Activated CD8-positive, alpha-beta T cell treated with anti-CD3 and anti-CD28 coated beads for 36 hours (primary cell): ENCODE data around the gene SMIM23. TPM values are rescaled to one million over a fixed set of nuclear protein-coding genes. Genes with fewer than 3 reads are reported as not detected.

Source experiments
- ATAC-seq: fragments of 200-7000 bp; cut with Tn5 transposase; one replicate; pipeline ENCODE4 v1.10.0; 2021; ENCODE audit warnings: mild to moderate bottlenecking, moderate library complexity
- CTCF ChIA-PET: fragments of 350-600 bp; sonication (Branson Sonifier 250); formaldehyde crosslinking; loops from one replicate; lab custom pipeline; 2021; ENCODE audit warnings: antibody characterized with exemption; lab: Charles Lee
- POLR2A ChIA-PET: fragments of 350-600 bp; sonication (Branson Sonifier 250); formaldehyde crosslinking; loops from one replicate; lab custom pipeline; 2021; ENCODE audit warnings: antibody characterized with exemption; lab: Charles Lee
- DNase-seq: peaks from one replicate; pipeline ENCODE4 v3.0.0-alpha.2; 2020
- H3K27ac Mint-ChIP-seq: one replicate; pipeline ENCODE4 v1.8.0; 2021; ENCODE audit warnings: mild to moderate bottlenecking, mixed read lengths
- H3K27me3 Mint-ChIP-seq: one replicate; pipeline ENCODE4 v1.8.0; 2021; ENCODE audit warnings: mixed read lengths
- H3K36me3 Mint-ChIP-seq: one replicate; pipeline ENCODE4 v1.8.0; 2021; ENCODE audit warnings: low read depth, mixed read lengths
- H3K4me1 Mint-ChIP-seq: one replicate; pipeline ENCODE4 v1.8.0; 2021; ENCODE audit warnings: low read depth, mixed read lengths
- H3K4me3 Mint-ChIP-seq: one replicate; pipeline ENCODE4 v1.8.0; 2021; ENCODE audit warnings: mild to moderate bottlenecking, moderate library complexity, mixed read lengths
- H3K9me3 Mint-ChIP-seq: one replicate; pipeline ENCODE4 v1.8.0; 2021; ENCODE audit warnings: mixed read lengths
- CTCF ChIP-seq: fragments of 200-600 bp; IDR thresholded peaks from one replicate; pipeline ENCODE4 v1.8.0; 2022; ENCODE audit warnings: antibody characterized with exemption, mild to moderate bottlenecking
- intact Hi-C: fragments of 100-400 bp; cut with micrococcal nuclease; formaldehyde crosslinking; loops from one replicate; pipeline ENCODE4 v1.10.0; 2022
- total RNA-seq, 2 experiments: library from RNA; stranded (reverse); gene quantifications; one replicate each; pipeline ENCODE4 v1.2.3, GENCODE V29; 2021

SMIM23 gene
- not detected for total RNA-seq

- DNase-seq (no peak), ATAC-seq (no peak)
- Mint-ChIP-seq H3K4me3 (no peak within 1 kb of the TSS), H3K4me1 (no peaks in the 10 kb centered on the region), H3K9me3 (no peaks in the 10 kb centered on the region), H3K36me3 (no peaks in the 10 kb centered on the region), H3K27ac (no peak within 1 kb of the TSS), H3K27me3 (peaks cover 13% of the 10 kb centered on the region)
- ChIA-PET CTCF (no interaction called here), POLR2A (no interaction called here)
- intact Hi-C loops = no loop called here
- no peak for TF ChIP-seq CTCF
These were observed at the start of gene SMIM23 for GRCh38 chr5:171785517-171785916. Gene SMIM23, plus strand, starts transcription at chr5:171785817. Its CDS starts 55 bp downstream, at chr5:171785872.

GRCh38 chr5:171736976-171737891, 48.4 kb upstream of the SMIM23 start:
- no peak overlapping the region for H3K27ac Mint-ChIP-seq
- H3K9me3 Mint-ChIP-seq = no peaks in the 10 kb centered on the region
- no peaks in the 10 kb centered on the region for H3K36me3 Mint-ChIP-seq
- intact Hi-C loops = no loop called here
- no peak overlapping the region for H3K4me3 Mint-ChIP-seq
- DNase-seq (no peak), ATAC-seq (no peak)
- ChIA-PET POLR2A (no interaction called here), CTCF (no interaction called here)
- no peak for TF ChIP-seq CTCF
- H3K4me1 Mint-ChIP-seq = no peaks in the 10 kb centered on the region
- H3K27me3 Mint-ChIP-seq = no peaks in the 10 kb centered on the region

GRCh38 chr5:171738501-171738900, 47.1 kb upstream of the SMIM23 start:
- no peaks in the 10 kb centered on the region for H3K27me3 Mint-ChIP-seq
- ChIA-PET POLR2A (no interaction called here), CTCF (no interaction called here)
- ATAC-seq (no peak), DNase-seq (no peak)
- no peak overlapping the region for H3K27ac Mint-ChIP-seq
- TF ChIP-seq CTCF = no peak
- H3K4me1 Mint-ChIP-seq = no peaks in the 10 kb centered on the region
- no peaks in the 10 kb centered on the region for H3K36me3 Mint-ChIP-seq
- H3K9me3 Mint-ChIP-seq = no peaks in the 10 kb centered on the region
- intact Hi-C loops = no loop called here
- H3K4me3 Mint-ChIP-seq = no peak overlapping the region

- Mint-ChIP-seq H3K4me3 (no peak overlapping the region), H3K4me1 (no peaks in the 10 kb centered on the region), H3K27ac (no peak overlapping the region), H3K36me3 (no peaks in the 10 kb centered on the region), H3K9me3 (no peaks in the 10 kb centered on the region), H3K27me3 (no peaks in the 10 kb centered on the region)
- ATAC-seq = no peak
- DNase-seq = no peak
- intact Hi-C loops = no loop called here
- POLR2A ChIA-PET = no interaction called here
- no peak for TF ChIP-seq CTCF
- CTCF ChIA-PET = no interaction called here
These were observed 46.3 kb upstream of the SMIM23 start for GRCh38 chr5:171739271-171739670.

- no peak for TF ChIP-seq CTCF
- H3K27me3 Mint-ChIP-seq = no peaks in the 10 kb centered on the region
- DNase-seq (no peak), ATAC-seq (no peak)
- no peak overlapping the region for H3K27ac Mint-ChIP-seq
- ChIA-PET CTCF (no interaction called here), POLR2A (no interaction called here)
- H3K9me3 Mint-ChIP-seq = no peaks in the 10 kb centered on the region
- no peaks in the 10 kb centered on the region for H3K4me1 Mint-ChIP-seq
- intact Hi-C loops = no loop called here
- no peak overlapping the region for H3K4me3 Mint-ChIP-seq
- no peaks in the 10 kb centered on the region for H3K36me3 Mint-ChIP-seq
These were observed 42.1 kb upstream of the SMIM23 start for GRCh38 chr5:171743436-171744076.
